SK-N-MC (cell line): Measurements from ENCODE around the gene ALOX12B.

Source experiments
- DNase-seq: peaks from one replicate; pipeline ENCODE4 v3.0.0-alpha.2; 2011; ENCODE audit warnings: low read depth, low spot score
- H3K27ac ChIP-seq: fragments of 200-600 bp; sonication (generic); 2 replicates; pipeline ENCODE4 v1.5.1; 2016; ENCODE audit warnings: mixed run types
- H3K36me3 ChIP-seq: fragments of 200-600 bp; sonication (generic); 2 replicates; pipeline ENCODE4 v1.6.1; 2017; ENCODE audit warnings: antibody characterized with exemption, low read length, mixed read lengths; ENCODE audit not compliant: insufficient read depth
- H3K4me3 ChIP-seq: fragments of 200-600 bp; sonication (generic); 2 replicates; pipeline ENCODE4 v1.5.1; 2016
- H3K9ac ChIP-seq: fragments of 200-600 bp; sonication (generic); 2 replicates; pipeline ENCODE4 v1.8.0; 2017; ENCODE audit warnings: mixed run types, mixed read lengths; ENCODE audit not compliant: insufficient read length
- H3K9me3 ChIP-seq: fragments of 200-600 bp; sonication (generic); 2 replicates; pipeline ENCODE4 v1.6.1; 2017; ENCODE audit warnings: low read depth, mild to moderate bottlenecking, antibody characterized with exemption, low read length, moderate library complexity, mixed read lengths
- EZH2 ChIP-seq: fragments of 200-600 bp; sonication (generic); IDR thresholded peaks from one replicate; pipeline ENCODE4 v1.6.1; 2017; ENCODE audit warnings: antibody characterized with exemption
- FOXP2 ChIP-seq: optimal IDR thresholded peaks from 2 replicates; pipeline ENCODE3; 2011; ENCODE audit warnings: mild to moderate bottlenecking, moderate library complexity; ENCODE audit not compliant: insufficient read depth; ENCODE audit errors: extremely low read length, control extremely low read depth
- POLR2AphosphoS5 ChIP-seq: IDR thresholded peaks from 2 replicates; pipeline ENCODE4 v1.6.1; 2012; ENCODE audit warnings: mild to moderate bottlenecking, low read depth, low read length, borderline replicate concordance

ALOX12B gene

DNA sequence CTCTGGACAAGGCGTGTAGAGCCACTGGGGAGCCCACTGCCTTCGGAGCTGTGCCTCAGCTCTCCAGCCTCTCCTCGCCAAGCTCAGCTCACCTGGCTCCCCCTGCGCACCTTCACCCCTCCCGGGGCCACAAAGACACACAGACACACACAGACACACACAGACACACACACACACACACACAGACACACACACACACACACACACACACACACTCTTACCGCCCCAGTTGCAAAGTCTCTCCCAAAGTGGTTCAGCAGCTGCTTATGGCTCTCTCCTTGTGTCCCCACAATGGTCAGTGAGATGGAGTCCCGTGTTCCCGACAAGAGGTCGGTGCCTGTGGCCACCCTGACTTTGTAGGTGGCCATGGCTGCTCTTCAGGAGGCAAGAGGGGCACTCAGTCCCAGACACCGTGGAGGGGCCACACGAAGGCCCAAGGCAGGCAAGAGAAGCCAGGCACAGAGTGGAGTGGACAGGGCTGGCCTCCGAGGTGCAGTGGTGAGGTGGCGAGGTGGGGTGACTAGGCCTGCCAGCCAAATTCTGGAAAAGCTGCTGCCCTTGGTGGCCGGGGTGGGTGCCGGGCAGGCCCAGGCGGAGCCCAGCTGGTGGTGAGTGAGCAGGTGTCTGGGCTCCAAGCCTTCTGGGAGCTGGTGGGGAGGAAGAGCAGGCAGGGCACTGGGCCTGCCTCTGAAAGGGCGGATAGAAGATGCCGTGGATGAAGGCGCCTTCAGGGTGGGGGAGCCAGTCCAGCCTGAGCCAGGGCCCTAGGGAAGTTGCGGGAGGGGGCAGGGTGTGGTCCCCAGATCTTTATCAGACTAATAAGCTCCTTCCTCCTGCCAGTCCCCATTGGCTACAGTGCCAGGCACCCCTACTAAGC, at the start of gene ALOX12B:
Gene ALOX12B (minus strand): TSS at position 642 of the 877 bp plus-strand sequence. CDS start 274 bp downstream, at position 368.
- no peak for DNase-seq
- H3K27ac ChIP-seq: no peak within 1 kb of the TSS
- H3K9me3 ChIP-seq: no peaks in the 10 kb centered on the region
- H3K9ac ChIP-seq: no peak within 1 kb of the TSS
- no peaks in the 10 kb centered on the region for H3K36me3 ChIP-seq
- TF ChIP-seq EZH2 (no peak), POLR2AphosphoS5 (no peak), FOXP2 (no peak)
- no peak within 1 kb of the TSS for H3K4me3 ChIP-seq

DNA sequence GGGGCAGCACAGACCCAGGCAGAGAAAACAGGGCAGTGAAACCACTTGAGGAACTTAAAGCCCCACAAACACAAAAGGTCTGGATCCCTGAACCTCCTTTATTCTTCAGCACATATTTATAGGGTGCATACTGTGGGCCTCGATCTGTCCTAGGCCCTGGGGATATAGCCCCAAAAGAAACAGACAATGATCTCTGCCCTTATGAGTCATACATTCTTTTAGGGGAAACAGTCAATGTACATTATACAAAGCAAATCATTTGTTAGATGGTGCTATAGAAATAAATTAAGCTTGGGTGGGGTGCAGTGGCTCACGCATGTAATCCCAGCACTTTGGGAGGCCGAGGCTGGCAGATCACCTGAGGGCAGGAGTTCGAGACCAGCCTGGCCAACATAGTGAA, 46.4 kb upstream of the ALOX12B start:
- Histone ChIP-seq H3K4me3 (no peak overlapping the region), H3K9me3 (no peaks in the 10 kb centered on the region), H3K36me3 (no peaks in the 10 kb centered on the region), H3K27ac (no peak overlapping the region), H3K9ac (no peak overlapping the region)
- no peak for DNase-seq
- TF ChIP-seq FOXP2: no peak
- no peak for TF ChIP-seq POLR2AphosphoS5
- TF ChIP-seq EZH2: no peak

DNA sequence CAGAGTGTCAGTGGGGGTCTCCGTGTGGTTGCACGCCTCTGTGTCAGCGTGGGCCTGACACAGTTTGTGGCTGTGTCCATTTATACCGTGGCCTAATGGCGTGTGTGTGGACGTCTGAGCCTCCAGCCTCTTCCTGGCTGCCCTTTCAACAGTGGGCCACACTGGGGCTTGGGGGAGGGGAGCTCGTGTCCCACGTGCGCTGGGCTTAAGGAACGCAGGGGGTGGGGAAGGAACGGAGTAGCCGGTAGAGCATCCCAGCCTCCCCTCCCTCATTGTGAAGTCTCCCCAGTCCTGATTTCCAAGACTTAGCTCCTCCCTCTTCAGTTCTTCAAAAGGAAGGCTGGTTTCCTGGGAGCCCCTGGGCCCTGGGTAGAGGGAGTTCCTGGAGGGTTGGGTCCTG, 45.9 kb upstream of the ALOX12B start:
- no peak for TF ChIP-seq EZH2
- TF ChIP-seq FOXP2: no peak
- no peak for TF ChIP-seq POLR2AphosphoS5
- Histone ChIP-seq H3K36me3 (no peaks in the 10 kb centered on the region), H3K9me3 (no peaks in the 10 kb centered on the region), H3K9ac (no peak overlapping the region), H3K27ac (no peak overlapping the region), H3K4me3 (no peak overlapping the region)
- no peak for DNase-seq

DNA sequence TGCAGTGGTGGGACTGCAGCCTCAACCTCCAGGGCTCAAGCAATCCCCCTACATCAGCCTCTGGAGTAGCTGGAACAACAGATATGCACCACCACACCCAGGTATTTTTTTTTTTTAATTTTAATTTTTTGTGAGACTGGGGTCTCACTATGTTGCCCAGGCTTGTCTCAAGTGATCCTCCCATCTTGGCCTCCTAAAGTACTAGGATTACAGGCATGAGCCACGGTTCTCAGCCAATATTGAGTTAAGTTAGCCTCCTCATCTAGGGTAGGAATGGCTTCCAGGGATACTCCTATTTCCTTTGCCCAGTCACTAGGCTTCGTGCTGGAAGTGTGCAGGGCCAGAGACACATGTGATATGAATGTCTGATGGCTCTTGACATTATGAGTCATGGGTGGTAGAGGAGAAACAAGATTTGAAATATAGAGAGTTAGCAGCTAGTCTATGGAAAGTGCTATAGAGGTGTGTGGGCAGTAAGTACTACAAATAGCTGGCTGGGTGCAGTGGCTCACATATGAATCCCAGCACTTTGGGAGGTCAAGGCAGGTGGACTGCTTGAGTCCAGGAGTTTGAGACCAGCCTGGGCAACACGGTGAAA, 44.4 kb upstream of the ALOX12B start:
- H3K9me3 ChIP-seq: no peaks in the 10 kb centered on the region
- TF ChIP-seq FOXP2 (no peak), POLR2AphosphoS5 (no peak), EZH2 (no peak)
- DNase-seq: no peak
- H3K9ac ChIP-seq: no peak overlapping the region
- no peak overlapping the region for H3K4me3 ChIP-seq
- no peaks in the 10 kb centered on the region for H3K36me3 ChIP-seq
- H3K27ac ChIP-seq: no peak overlapping the region

DNA sequence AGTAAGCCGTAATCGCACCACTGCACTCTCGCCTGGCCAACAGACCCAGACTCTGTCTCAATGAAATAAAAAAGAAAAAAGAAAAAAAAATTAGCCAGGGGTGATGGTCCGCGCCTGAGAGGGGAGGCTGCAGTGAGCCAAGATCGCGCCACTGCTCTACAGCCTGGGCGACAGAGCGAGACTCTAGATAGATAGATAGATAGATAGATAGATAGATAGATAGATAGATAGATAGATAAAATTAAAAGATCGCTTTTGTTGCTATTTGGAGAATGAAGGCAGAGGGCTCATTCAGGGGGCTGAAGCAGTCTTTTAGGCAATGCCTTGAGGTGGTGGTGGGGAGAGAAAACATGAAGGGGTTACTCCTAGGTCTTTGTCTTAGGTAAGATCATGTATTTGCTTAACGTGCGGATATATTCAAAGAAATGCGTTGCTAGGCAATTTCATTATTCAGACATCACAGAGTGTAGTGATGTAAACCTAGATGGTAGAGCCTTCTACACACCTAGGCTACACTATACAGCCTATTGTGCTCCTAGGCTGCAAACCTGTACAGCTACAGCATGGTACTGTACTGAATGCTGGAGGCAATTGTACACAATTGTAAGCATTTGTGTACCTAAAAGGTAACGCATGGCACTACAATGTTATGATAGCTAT, 40.7 kb upstream of the ALOX12B start:
- H3K4me3 ChIP-seq: no peak overlapping the region
- no peaks in the 10 kb centered on the region for H3K36me3 ChIP-seq
- TF ChIP-seq POLR2AphosphoS5 (no peak), EZH2 (no peak), FOXP2 (no peak)
- no peak overlapping the region for H3K9ac ChIP-seq
- no peak for DNase-seq
- H3K9me3 ChIP-seq: no peaks in the 10 kb centered on the region
- no peak overlapping the region for H3K27ac ChIP-seq

DNA sequence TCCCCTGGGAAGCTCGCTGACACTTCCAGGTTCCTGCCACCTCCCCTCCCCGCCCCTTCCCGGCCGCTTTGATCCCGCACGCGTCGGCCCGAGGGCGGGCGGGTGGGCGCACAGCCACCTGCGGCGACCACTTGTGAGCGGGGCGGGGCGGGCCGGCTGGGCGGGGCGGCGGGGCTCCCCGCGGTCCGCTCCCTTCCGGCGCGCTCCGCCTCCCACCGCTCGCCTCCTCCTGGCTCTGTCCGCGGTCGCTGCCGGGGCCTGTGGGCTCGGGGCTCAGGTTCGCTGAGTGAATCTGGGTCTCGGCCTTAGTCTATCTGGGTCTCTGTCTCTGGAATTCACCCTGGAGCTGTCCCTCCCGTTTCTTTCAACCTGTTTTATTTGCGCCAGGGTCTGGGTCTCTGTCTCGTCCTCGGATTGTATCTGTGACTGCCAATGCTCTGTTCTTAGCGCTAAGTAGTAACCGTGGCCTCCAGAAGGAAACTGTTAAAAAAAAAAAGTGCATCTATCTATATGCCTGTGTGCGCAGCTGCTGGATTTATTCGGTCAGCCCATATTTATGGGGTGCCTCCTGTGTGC, 39.1 kb upstream of the ALOX12B start:
- Histone ChIP-seq H3K9ac (peak overlapping the region; percentile 7), H3K27ac (no peak overlapping the region), H3K4me3 (peak overlapping the region; percentile 97), H3K9me3 (no peaks in the 10 kb centered on the region), H3K36me3 (no peaks in the 10 kb centered on the region)
- DNase-seq: no peak
- TF ChIP-seq FOXP2: no peak
- no peak for TF ChIP-seq EZH2
- no peak for TF ChIP-seq POLR2AphosphoS5

DNA sequence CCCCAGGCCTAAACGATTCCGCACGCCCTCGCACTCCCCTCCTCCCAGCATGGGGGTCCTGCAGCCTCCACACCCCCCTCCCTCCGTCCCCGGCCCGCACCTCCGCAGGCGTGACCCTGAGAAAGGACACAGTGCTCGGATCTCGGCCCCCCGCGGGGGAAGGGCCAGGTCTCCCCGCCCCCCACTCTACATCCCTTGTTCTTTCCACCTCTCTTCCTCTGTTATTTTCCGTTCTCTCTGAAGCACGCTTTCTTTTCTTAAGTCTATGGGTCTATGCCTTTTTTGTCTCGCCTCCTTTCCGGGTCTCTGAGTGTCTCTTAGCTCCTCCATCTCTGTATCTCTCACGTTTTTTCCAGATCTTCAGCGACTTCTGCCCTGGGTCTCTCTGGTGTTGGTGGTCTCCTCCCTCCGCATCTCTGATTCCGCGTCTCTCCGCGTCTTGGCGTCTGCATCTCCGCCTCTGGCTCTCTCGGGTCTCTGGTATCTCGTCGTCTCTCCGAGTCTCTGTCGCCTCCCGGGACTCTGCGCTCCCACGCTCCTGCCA, 38.5 kb upstream of the ALOX12B start:
- TF ChIP-seq FOXP2: no peak
- TF ChIP-seq EZH2: no peak
- 0 out of 2 replicates have a peak, but pooled peaks have one; percentile 1 for TF ChIP-seq POLR2AphosphoS5
- DNase-seq: no peak
- no peaks in the 10 kb centered on the region for H3K9me3 ChIP-seq
- no peaks in the 10 kb centered on the region for H3K36me3 ChIP-seq
- peak overlapping the region; percentile 8 for H3K9ac ChIP-seq
- H3K27ac ChIP-seq: no peak overlapping the region
- H3K4me3 ChIP-seq: peak overlapping the region; percentile 97
